SK-N-SH treated with all-trans-retinoic acid at 6 μM for 48 hours (cell line): ENCODE results near the gene C17orf114.

Experiments used
- ATAC-seq: fragments of 200-7000 bp; cut with Tn5 transposase; 3 replicates; pipeline ENCODE4 v1.9.1; 2020; ENCODE audit warnings: mild to moderate bottlenecking, moderate library complexity
- ARNTL ChIP-seq: fragments of 450-650 bp; formaldehyde crosslinking; IDR thresholded peaks from 2 replicates; pipeline ENCODE4 v1.5.0; 2020; ENCODE audit warnings: low read depth, mild to moderate bottlenecking, moderate library complexity, borderline replicate concordance
- BACH2 ChIP-seq: fragments of 250-450 bp; sonication (Bioruptor Pico); IDR thresholded peaks from 2 replicates; pipeline ENCODE4 v1.9.0; 2021; ENCODE audit warnings: mild to moderate bottlenecking, borderline replicate concordance
- CSDC2 ChIP-seq: fragments of 250-450 bp; sonication (Bioruptor Pico); IDR thresholded peaks from 2 replicates; pipeline ENCODE4 v1.5.0; 2020; ENCODE audit warnings: mild to moderate bottlenecking, moderate library complexity
- ESRRG ChIP-seq: fragments of 250-450 bp; sonication (Bioruptor Pico); IDR thresholded peaks from 2 replicates; pipeline ENCODE4 v1.6.1; 2021; ENCODE audit warnings: mild to moderate bottlenecking
- GLIS3 ChIP-seq: fragments of 250-450 bp; sonication (Bioruptor Pico); IDR thresholded peaks from 2 replicates; pipeline ENCODE4 v1.5.0; 2020; ENCODE audit warnings: mild to moderate bottlenecking, moderate library complexity
- ISL1 ChIP-seq: fragments of 250-450 bp; sonication (Bioruptor Pico); IDR thresholded peaks from 2 replicates; pipeline ENCODE4 v2.1.2; 2022; ENCODE audit warnings: mild to moderate bottlenecking, moderate library complexity
- OSR1 ChIP-seq: fragments of 250-450 bp; sonication (Bioruptor Pico); IDR thresholded peaks from 2 replicates; pipeline ENCODE4 v1.8.0; 2022; ENCODE audit warnings: moderate library complexity, mild to moderate bottlenecking, inconsistent platforms
- PPARA ChIP-seq: fragments of 250-450 bp; sonication (Bioruptor Pico); IDR thresholded peaks from 2 replicates; pipeline ENCODE4 v1.5.0; 2020; ENCODE audit warnings: mild to moderate bottlenecking, borderline replicate concordance
- SNAI2 ChIP-seq: fragments of 250-450 bp; sonication (Bioruptor Pico); IDR thresholded peaks from 2 replicates; pipeline ENCODE4 v1.5.0; 2020; ENCODE audit warnings: mild to moderate bottlenecking, moderate library complexity
- TCF4 ChIP-seq: fragments of 250-450 bp; sonication (Bioruptor Pico); IDR thresholded peaks from 2 replicates; pipeline ENCODE4 v1.8.0; 2021; ENCODE audit warnings: mild to moderate bottlenecking, moderate library complexity, borderline replicate concordance
- TOX ChIP-seq: fragments of 250-450 bp; sonication (Bioruptor Pico); IDR thresholded peaks from 2 replicates; pipeline ENCODE4 v1.8.0; 2021; ENCODE audit warnings: mild to moderate bottlenecking, moderate library complexity, borderline replicate concordance
- TSHZ2 ChIP-seq: fragments of 250-450 bp; sonication (Bioruptor Pico); IDR thresholded peaks from 2 replicates; pipeline ENCODE4 v1.5.0; 2020; ENCODE audit warnings: mild to moderate bottlenecking, moderate library complexity
- ZC3H10 ChIP-seq: fragments of 250-450 bp; sonication (Bioruptor Pico); IDR thresholded peaks from 2 replicates; pipeline ENCODE4 v1.5.1; 2021; ENCODE audit warnings: mild to moderate bottlenecking, moderate library complexity
- ZFP3 ChIP-seq: fragments of 250-450 bp; sonication (Bioruptor Pico); IDR thresholded peaks from 2 replicates; pipeline ENCODE4 v1.5.0; 2020; ENCODE audit warnings: mild to moderate bottlenecking, moderate library complexity
- ZFP30 ChIP-seq: fragments of 450-650 bp; formaldehyde crosslinking; IDR thresholded peaks from 2 replicates; pipeline ENCODE4 v1.5.0; 2022; ENCODE audit warnings: mild to moderate bottlenecking, moderate library complexity
- ZNF565 ChIP-seq: fragments of 450-650 bp; formaldehyde crosslinking; conservative IDR thresholded peaks from 2 replicates; pipeline ENCODE4 v1.5.0; 2020; ENCODE audit warnings: low read depth, mild to moderate bottlenecking, moderate library complexity
- TF ChIP-seq, protein P1 (sequence below): fragments of 250-450 bp; sonication (Bioruptor Pico); IDR thresholded peaks from 2 replicates; pipeline ENCODE4 v1.8.0; 2020; ENCODE audit warnings: mild to moderate bottlenecking, moderate library complexity, borderline replicate concordance
- TF ChIP-seq, protein P2 (sequence below): fragments of 250-450 bp; sonication (Bioruptor Pico); IDR thresholded peaks from 2 replicates; pipeline ENCODE4 v1.8.0; 2021; ENCODE audit warnings: low read depth, mild to moderate bottlenecking, moderate library complexity, borderline replicate concordance
- TF ChIP-seq, protein P3 (sequence below): fragments of 250-450 bp; sonication (Bioruptor Pico); IDR thresholded peaks from 2 replicates; pipeline ENCODE4 v1.5.1; 2020; ENCODE audit warnings: low read depth, mild to moderate bottlenecking, moderate library complexity

C17orf114 gene

DNA sequence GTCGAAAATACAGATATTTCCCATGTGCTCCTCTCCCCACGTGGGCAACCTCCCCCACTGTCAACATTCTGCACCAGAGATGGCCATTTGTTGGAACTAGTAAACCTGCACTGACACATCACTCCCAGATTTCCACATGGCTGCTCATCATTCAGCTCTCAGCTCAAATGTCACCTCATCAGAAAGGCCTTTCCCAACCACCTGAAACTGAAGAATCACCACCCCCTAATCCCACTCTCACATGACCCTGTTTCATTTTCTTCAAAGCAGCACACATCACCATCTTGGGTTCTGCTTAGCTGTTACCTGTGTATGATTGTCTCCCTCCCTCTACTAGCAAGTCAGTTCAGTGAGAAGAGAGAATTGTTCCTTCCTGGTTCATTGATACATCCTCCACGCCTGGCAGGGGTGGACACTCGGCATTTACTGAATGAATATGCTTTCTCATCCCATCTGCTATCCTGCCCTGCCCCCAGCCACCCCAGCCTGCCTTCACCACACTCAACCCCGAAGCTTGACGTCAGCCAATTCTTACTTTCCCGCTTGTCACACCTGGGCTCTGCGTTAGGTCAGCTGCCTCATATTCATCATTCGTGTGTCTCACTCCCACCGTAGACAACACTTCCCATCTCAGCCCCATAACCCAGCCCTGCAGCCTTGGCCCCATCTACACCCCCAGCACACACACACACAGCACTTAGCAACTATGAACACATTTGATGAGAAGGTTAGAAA lies 1.5 kb downstream of the C17orf114 start:
- no peak for TF ChIP-seq TCF4
- no peak for ATAC-seq

DNA sequence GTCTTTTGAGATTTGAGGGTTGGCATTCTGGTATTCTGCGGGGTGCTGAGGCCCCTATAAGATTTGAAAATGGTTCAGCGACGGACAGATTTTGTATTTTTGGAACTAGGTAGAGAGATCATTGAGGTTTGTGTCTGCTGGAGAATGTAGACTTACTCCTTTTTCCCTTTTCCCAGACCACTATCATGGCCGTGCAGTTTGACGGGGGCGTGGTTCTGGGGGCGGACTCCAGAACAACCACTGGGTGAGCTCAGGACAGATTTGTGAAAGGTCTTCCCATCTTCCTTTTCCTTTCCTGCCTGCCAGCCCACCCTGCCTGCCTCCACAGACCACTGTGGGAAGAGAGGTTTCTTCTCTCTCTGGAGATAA lies 5.6 kb downstream of the C17orf114 start:
- ATAC-seq = peak; percentile 96
- TF ChIP-seq TSHZ2 (CRISPR knock-in tag) = no peak
- TF ChIP-seq, protein P1, sequence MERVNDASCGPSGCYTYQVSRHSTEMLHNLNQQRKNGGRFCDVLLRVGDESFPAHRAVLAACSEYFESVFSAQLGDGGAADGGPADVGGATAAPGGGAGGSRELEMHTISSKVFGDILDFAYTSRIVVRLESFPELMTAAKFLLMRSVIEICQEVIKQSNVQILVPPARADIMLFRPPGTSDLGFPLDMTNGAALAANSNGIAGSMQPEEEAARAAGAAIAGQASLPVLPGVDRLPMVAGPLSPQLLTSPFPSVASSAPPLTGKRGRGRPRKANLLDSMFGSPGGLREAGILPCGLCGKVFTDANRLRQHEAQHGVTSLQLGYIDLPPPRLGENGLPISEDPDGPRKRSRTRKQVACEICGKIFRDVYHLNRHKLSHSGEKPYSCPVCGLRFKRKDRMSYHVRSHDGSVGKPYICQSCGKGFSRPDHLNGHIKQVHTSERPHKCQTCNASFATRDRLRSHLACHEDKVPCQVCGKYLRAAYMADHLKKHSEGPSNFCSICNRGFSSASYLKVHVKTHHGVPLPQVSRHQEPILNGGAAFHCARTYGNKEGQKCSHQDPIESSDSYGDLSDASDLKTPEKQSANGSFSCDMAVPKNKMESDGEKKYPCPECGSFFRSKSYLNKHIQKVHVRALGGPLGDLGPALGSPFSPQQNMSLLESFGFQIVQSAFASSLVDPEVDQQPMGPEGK (CRISPR knock-in tag) = no peak
- no peak for TF ChIP-seq ESRRG (CRISPR knock-in tag)
- TF ChIP-seq CSDC2 (CRISPR knock-in tag) = no peak
- TF ChIP-seq, protein P2, sequence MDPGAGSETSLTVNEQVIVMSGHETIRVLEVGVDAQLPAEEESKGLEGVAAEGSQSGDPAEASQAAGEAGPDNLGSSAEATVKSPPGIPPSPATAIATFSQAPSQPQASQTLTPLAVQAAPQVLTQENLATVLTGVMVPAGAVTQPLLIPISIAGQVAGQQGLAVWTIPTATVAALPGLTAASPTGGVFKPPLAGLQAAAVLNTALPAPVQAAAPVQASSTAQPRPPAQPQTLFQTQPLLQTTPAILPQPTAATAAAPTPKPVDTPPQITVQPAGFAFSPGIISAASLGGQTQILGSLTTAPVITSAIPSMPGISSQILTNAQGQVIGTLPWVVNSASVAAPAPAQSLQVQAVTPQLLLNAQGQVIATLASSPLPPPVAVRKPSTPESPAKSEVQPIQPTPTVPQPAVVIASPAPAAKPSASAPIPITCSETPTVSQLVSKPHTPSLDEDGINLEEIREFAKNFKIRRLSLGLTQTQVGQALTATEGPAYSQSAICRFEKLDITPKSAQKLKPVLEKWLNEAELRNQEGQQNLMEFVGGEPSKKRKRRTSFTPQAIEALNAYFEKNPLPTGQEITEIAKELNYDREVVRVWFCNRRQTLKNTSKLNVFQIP (CRISPR knock-in tag) = no peak
- TF ChIP-seq OSR1 (CRISPR knock-in tag) = no peak
- TF ChIP-seq TOX (CRISPR knock-in tag) = no peak
- TF ChIP-seq, protein P3, sequence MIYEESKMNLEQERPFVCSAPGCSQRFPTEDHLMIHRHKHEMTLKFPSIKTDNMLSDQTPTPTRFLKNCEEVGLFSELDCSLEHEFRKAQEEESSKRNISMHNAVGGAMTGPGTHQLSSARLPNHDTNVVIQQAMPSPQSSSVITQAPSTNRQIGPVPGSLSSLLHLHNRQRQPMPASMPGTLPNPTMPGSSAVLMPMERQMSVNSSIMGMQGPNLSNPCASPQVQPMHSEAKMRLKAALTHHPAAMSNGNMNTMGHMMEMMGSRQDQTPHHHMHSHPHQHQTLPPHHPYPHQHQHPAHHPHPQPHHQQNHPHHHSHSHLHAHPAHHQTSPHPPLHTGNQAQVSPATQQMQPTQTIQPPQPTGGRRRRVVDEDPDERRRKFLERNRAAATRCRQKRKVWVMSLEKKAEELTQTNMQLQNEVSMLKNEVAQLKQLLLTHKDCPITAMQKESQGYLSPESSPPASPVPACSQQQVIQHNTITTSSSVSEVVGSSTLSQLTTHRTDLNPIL (CRISPR knock-in tag) = no peak
- TF ChIP-seq ZFP3 (CRISPR knock-in tag) = no peak
- no peak for TF ChIP-seq GLIS3 (CRISPR knock-in tag)
- TF ChIP-seq TCF4 = no peak
- no peak for TF ChIP-seq SNAI2 (CRISPR knock-in tag)
- TF ChIP-seq ARNTL (CRISPR knock-in tag) = no peak
- TF ChIP-seq, all 23 proteins: peak for 0

GRCh38 chr17:4795168-4795567 lies 7.0 kb downstream of the C17orf114 start:
- TF ChIP-seq, protein P2 (CRISPR knock-in tag) = no peak
- TF ChIP-seq PPARA (CRISPR knock-in tag) = no peak
- TF ChIP-seq ZC3H10 (CRISPR knock-in tag) = no peak
- TF ChIP-seq GLIS3 (CRISPR knock-in tag) = no peak
- no peak for TF ChIP-seq ESRRG (CRISPR knock-in tag)
- TF ChIP-seq ZFP30 (CRISPR knock-in tag) = no peak
- TF ChIP-seq TOX (CRISPR knock-in tag) = no peak
- no peak for TF ChIP-seq ZNF565 (CRISPR knock-in tag)
- TF ChIP-seq, all 23 proteins: peak for 0
- ATAC-seq = no peak

GRCh38 chr17:4790705-4791088 lies 11.4 kb downstream of the C17orf114 start:
- TF ChIP-seq ISL1 (CRISPR knock-in tag) (no peak), ZC3H10 (CRISPR knock-in tag) (no peak), BACH2 (CRISPR knock-in tag) (no peak), ZFP30 (CRISPR knock-in tag) (no peak)
- no peak for ATAC-seq
